UCSD-AML1 (cell line): ENCODE data around the gene ZNRF3.

Source experiments
- DNase-seq: peaks from one replicate; lab custom pipeline; 2025; ENCODE audit not compliant: unreplicated experiment; lab: John Stamatoyannopoulos, UW

The ZNRF3 gene

GRCh38 chr22:28981818-28982499 is 98.6 kb downstream of the ZNRF3 start:
- no peak for DNase-seq

GRCh38 chr22:28983190-28983589 is 99.8 kb downstream of the ZNRF3 start:
- no peak for DNase-seq

GRCh38 chr22:28983788-28984441 is 100.5 kb downstream of the ZNRF3 start:
- DNase-seq = no peak

GRCh38 chr22:28984482-28985158 is 101.2 kb downstream of the ZNRF3 start:
- no peak for DNase-seq

- DNase-seq = no peak
These were observed 102.4 kb downstream of the ZNRF3 start for GRCh38 chr22:28985581-28986290.

- no peak for DNase-seq
These were observed 103.0 kb downstream of the ZNRF3 start for GRCh38 chr22:28986366-28986765.

- DNase-seq = no peak
These were observed 105.1 kb downstream of the ZNRF3 start for GRCh38 chr22:28988457-28988856.

- no peak for DNase-seq
These were observed 105.7 kb downstream of the ZNRF3 start for GRCh38 chr22:28989035-28989464.

- DNase-seq = no peak
These were observed 106.1 kb downstream of the ZNRF3 start for GRCh38 chr22:28989484-28989883.

- DNase-seq = no peak
These were observed 106.5 kb downstream of the ZNRF3 start for GRCh38 chr22:28989912-28990311.

- no peak for DNase-seq
These were observed 109.4 kb downstream of the ZNRF3 start for GRCh38 chr22:28992565-28993356.

- no peak for DNase-seq
These were observed 111.2 kb downstream of the ZNRF3 start for GRCh38 chr22:28994522-28994921.

GRCh38 chr22:28995551-28995950 is 112.2 kb downstream of the ZNRF3 start:
- no peak for DNase-seq

- no peak for DNase-seq
These were observed 114.0 kb downstream of the ZNRF3 start for GRCh38 chr22:28997342-28997741.

- DNase-seq = no peak
These were observed 115.3 kb downstream of the ZNRF3 start for GRCh38 chr22:28998681-28999080.

GRCh38 chr22:28999510-28999909 is 116.1 kb downstream of the ZNRF3 start:
- no peak for DNase-seq

GRCh38 chr22:28999919-29000556 is 116.7 kb downstream of the ZNRF3 start:
- DNase-seq = no peak

GRCh38 chr22:29000641-29001040 is 117.3 kb downstream of the ZNRF3 start:
- no peak for DNase-seq

GRCh38 chr22:29002603-29003002 is 119.2 kb downstream of the ZNRF3 start:
- DNase-seq = no peak

- DNase-seq = no peak
These were observed 120.2 kb downstream of the ZNRF3 start for GRCh38 chr22:29003552-29003951.
